GM21515 (cell line): ENCODE results near the gene TSSK2.
A peak's percentile ranks its signal among the peaks of the same experiment; 100 is the strongest.

ENCODE experiments used
- ATAC-seq: cut with Tn5 transposase; IDR thresholded peaks from one replicate; pipeline ENCODE4 v1.9.1; 2021; ENCODE audit not compliant: unreplicated experiment

Gene TSSK2

DNA sequence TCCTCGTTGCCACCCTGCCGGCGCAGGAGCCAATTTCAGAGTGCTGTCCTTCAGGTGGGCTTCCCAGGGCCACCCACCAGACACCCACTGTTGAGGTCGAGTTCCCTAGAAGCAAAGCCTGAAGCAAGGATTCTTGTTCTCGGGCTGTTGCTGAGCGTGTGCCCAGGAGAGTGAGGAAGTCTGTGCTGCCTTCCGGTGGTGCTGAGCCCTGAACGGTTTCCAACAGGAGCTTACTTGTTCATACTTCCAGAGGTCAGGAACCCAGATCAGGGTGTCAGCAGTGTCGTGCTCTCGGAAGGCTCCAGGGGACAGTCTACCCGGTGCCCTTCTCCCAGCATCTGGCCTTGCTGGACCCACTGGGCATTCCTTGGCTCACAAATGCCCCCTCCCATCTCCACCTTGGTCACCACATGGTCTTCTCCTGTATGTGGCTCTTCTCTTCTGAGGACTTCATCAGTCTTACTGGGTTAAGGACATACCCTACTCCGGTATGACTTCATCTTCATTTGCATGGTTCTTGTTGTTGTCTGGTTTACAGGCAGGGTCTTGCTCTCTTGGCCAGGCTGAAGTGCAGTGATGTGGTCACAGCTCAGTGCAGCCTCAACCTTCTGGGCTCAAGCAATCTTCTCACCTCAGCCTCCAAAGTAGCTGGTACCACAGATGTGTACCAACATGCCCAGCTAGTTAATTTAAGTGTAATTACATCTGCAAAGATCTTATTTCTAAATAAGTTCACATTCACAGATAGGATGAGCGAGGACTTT is 36.2 kb downstream of the TSSK2 start:
- ATAC-seq: no peak

DNA sequence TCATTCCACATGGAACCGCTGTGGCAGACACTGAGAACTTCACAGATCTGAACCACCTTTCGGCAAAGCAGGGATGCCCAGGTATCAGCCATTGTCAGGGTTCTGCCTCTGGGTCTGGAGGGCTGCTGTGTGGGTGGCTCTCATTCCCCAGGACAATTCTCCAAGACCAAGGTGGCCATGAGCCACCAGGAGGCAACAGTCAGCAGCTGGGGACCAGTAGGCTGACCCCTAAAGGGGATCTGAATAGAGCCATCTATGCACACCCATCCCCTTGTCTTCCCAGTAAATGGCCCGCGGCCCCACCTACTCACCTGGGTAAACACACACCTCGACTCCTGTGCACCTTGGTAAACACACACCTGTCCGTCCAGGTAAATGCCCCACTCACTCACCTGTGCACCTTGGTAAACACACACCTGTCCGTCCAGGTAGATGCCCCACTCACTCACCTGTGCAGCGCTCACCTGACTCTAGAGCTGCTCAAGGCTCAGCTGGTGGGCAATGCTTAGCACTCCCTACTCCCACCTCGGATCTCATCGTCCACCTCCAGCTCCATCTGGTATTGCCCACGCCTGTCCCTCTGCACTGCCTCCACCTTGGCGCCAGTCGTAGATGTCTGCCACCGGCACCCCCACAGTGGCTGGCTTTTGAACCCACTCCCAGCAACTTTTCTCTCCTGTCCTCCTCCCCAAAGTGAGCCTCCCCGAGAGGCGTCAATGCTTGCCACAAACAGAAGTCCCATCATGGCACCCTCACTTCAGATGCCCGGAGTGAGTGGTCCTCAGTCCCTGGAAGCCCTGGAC is 37.2 kb downstream of the TSSK2 start:
- ATAC-seq: no peak

DNA sequence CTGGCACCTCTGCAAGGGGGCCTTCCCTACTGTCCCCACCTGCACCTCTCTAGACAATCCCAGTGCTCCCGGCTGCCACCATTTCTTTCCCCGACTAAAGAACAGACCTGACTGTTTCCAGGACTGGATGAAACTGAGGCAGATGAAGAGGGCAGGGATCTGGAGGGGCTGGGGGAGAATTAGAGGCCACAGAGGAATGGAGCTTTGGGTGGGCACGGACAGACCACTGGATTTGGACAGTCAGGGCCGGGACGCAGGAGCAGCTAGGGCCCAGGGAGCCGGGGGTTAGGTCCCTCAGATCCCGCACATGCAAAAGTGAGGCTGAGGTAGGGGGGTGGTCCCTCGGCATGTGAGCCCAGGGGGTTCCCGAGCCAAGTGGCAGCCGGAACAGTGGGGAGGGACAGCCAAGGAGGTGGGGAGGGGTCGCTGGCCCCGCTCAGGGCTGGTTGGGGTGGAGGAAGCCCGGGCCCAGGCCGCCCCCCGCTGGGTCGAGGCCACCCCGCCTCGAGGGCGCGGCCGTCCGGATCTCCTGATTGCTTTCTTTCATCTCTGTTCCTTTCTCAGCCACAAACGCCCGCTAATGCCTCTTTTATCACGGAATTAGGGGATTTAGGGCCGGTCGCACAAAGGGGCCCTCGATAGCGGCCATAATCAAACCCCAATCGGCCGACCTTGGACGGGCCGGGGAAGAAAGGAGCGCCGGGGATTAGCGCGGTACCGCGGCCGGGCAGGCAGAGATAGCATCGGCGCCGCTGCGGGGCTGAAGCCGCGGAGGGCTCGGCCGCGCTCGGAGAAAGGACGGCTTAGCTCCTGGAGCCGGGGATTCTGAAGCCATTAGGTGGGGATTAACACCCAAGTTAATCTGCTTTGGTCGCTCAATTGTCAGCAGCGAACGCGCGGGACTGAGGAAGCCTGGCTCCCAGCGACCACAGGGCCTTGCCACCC is 38.2 kb downstream of the TSSK2 start:
- ATAC-seq: no peak

DNA sequence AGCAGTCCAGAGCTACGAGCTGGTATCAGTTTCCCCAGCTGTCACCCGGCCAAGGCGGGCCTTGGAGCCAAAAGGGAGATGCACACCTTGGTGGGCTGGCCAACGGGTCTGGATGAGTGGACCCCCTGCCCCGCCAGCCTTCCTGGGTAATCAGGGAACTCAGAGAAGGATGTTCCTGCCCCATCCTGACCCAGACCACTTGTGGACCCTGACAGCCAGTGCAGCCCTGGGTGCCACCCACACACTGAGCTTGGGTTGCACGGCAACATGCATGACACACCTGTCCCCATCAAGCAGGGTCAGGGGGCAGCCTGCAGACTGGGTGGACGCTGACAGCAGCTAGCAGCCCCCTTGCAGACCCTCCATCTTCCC is 38.8 kb downstream of the TSSK2 start:
- ATAC-seq: no peak

DNA sequence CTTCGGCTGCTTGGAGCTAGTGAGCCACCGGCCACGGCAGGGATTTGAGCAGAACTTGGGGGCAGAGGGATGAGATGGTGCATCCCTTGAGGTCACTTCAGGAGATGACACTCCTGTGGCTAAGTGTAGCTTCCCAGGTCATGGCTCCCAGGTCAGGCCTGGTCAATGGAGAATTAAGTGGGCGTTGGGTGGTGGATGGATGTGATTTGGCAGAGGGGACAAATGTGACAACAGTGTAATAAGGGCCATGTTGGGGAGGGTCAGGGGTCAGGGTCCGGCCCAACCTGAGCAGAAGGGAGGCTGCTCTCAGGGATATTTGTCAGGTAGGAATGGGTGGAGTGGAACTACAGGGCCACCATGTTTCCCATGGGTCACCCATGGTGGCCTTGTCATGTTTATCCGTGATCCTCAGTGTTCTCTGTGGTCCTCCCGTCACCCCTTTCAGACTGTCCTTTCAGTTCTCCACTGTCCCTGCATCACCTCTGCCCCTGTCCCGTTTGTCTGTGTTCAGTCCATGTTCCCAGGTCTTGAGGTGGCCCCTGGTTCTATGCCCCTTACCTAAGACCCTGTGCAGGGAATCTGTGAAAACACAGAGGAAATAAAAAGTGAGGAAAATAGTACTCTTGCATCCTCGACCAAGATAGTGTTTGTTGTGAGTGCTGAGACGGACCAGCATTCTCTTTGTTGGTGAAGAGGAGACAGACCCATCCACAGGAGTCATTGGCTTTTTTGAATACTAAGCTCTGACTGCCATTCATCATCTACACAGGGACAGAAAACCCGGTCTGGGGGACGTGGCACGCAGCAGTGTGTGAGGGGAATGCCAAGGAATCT is 41.3 kb downstream of the TSSK2 start:
- ATAC-seq: no peak

DNA sequence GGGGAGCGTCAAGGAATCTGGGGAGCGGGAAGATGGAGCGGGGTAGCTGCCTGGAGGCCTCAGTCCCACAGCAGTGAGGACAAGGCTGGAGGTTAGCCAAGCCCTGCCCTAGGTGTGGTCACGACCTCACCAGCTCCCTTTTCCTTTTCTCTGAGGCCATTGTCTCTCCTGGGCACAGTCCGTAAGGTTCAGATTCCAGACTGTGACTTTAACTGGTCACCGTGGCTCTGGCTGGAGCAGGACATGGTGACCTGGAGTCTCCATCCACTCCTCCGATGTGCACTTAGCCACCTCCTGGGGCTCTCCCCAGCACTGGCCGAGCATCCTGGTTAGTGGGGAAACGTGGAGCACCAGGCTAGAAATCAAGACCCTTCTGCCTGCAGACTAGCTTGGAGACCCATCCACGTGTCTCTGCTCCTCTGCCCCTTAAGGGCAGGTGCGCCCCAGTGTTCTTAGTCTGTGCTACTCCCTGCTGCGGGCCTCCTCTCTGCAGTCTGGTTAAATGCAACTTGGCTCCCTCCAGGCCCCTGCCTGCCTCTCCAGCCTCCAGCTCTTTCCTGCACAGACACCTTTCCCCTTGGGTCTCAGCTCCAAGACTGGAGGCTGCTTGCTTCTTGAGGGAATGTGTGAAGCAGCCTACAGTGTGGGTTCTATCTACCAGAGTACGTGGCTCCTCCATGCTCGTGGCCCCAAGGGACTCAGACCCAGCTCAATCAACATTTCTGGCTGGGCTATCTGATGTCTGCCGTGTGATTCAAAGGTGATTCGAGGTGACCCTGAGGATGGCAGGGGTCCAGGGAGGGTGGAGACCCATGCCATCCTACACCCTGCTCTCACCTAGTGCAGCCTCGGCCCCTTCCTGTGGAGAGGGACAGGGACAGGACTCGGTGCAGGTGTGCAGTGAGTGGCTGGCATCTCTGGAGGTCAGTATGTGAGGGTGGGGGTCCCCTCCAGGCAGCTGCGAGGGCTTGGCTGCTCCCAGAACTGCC is 42.2 kb downstream of the TSSK2 start:
- no peak for ATAC-seq

DNA sequence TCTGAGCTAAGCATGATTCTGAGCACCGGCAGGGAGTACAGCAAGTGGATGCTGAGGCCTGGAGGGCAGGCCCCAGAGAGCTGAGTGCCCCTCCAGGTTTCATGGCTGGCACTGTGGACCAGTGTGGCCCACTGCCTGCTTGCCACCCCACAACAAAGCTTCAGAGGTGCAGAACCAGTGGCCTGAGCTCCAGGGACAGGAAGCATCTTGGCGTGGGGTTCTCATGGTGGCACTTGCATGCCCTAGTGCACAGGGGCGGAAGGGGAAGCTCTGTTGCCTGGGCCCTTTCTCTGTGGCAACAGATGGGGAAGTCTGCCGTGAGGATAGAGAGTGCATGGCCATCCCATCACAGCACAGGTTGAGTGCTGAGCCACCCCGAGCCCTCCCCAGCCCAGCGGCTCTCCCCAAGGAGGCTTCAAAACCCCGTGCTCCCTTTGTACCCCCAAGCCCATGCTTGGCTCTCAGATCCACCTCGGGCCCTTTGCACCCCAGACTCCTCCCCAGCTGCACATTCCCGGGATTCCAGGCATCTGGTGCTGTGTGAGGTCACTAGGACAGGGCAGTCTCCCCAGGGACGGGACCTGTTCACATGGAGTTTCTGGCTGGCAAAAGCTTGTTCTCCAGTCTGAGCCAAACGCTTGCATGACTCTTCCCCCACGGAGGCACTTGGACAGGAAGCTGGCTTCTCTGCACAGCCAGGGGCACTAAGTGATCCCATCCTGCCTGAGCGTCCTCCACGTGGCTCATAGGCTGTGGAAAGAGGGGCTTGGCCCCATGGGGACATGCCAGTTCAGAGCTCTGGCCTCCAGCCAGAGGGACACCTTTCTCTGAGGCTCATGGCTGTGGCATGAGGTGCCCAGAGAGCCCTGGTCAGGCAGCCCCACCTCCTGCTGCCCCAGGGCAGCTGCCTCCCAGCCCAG is 43.3 kb downstream of the TSSK2 start:
- no peak for ATAC-seq

GRCh38 chr22:19175026-19175601 is 44.0 kb downstream of the TSSK2 start:
- ATAC-seq: no peak

- no peak for ATAC-seq
Measured at GRCh38 chr22:19175602-19176174, 44.6 kb downstream of the TSSK2 start.

GRCh38 chr22:19176175-19176643 is 45.1 kb downstream of the TSSK2 start:
- no peak for ATAC-seq

DNA sequence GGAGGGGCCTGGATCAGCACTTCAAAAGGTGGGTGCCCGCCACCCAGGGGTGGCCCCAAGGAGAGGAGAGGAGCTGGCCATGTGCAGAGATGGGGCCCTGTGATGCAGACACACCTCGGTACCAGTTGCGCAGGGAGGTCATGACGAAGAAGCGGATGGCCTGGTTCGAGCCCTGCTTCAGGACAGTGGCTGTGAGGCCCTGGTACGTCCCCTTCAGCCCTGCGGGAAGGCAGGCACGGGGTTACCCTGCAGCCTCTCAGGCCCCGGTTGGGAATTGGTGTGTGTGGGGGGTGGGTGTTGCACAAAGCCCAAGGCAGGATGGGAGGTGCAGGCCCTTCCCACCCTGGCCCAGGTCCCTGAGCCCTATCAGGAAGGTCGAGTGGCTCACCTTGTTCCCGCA is 45.6 kb downstream of the TSSK2 start:
- no peak for ATAC-seq

DNA sequence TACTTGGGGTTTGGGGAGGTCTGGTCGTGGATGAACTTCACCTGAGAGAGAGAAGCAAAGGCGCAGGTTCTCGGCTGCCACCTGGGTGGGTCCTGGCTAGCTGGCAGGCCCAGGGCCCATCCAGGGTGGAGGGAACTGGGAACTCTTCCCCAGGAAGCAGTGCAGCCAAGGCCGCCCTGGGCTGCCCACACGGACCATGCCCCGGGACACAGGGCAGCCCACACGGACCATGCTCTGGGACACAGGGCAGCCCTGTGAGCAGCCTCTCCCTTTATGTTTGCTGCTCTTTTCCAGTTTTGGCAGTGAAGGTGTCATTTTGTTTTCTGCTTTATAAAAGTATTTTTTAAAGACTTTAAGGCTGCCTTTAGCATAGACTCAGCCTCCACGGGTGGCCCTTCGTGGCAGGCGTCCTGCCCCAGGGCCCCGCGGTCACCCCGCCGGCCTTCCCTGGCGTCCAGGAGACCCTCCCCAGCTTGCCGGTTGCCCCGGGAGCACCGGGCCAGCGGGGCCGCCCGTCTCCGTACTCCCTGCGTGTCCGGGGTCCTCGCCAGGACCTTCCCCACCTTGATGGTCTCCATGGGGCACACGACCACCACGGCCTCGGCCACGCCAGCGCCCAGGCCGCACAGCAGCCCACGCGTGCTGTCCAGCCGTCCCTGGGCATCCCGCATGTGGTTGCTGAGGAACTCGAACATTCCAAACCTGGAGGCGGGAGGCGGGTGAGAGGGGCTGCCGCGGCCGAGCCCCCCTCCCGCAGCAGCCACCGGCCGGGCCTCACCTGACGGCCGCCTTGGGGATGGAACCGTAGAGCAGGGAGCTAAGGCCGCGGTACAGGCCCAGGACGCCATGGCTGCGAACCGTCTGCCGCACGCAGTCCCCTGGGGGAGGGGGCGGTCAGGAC is 46.3 kb downstream of the TSSK2 start:
- ATAC-seq: no peak

GRCh38 chr22:19178065-19178656 is 47.1 kb downstream of the TSSK2 start:
- peak; percentile 32 for ATAC-seq

DNA sequence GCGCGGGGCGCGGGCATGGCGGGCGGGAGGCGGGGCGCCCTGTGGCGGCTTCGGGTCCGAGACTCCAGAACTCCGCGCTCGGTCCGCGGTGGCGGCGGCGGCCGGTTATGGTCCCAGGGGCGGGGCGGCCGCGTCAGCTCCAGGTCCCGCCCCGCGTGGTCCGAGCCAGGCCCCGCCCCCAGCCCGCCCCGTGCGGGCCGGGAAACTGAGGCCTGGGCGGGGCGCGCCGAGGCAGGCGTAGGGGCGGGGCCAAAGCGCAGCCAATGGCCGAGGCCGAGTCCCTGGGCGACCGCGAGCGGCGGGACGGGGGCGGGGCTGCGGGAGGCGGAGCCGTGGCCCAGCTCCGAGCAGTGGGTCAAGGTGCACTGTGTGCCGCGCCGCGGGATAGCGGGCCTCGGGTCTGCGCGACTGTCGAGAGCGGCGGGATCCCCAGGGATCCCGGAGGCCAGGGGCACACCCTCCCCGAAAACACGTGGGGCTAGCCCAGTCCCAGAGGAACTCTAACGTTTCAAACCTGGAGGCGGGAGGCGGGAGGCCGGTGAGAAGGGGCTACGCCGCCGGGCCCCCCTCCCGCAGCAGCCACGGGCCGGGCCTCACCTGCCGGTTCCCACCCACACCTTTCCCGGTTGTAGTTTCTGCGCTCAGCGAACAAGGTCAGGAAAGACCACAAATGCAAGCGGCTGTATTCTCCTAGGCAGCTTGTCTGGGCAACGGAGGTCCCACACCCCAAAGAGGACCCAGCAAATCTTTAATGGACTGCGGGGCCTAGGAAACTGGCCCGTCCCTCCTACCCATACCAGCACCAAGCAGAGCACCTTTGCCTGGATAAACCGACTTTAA is 47.8 kb downstream of the TSSK2 start, which contains the start of gene SLC25A1:
TSS of gene SLC25A1 (minus strand) at position 80 of the 840 bp plus-strand sequence. CDS start at position 17, 63 bp downstream.
- ATAC-seq: peak; percentile 61

DNA sequence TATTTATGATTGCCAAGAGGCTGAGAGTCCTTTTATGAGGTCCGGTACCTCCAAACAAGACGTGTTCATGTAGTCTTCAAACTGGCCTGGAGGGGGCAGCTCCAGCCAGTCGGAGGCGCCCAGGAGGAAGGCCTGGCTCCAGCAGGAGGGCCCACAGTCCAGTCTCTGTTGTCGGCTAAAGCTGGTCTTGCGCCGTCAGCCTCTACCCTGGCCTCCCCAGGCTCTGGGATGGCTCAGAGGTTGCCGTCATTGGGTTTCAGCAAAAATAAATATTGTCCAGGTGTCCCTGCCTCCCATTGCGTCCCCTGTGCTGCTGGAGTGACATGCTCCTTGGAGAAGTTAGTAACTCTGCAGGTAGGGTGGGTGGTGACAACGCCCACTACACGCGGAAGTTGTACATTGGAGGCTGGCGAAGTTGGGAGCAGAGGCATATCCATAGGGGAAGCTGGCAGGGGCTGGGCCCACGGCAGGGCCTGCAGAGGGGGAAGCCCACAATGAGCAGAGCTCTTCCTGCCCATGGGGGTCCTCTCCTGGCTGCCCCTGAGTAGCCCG is 48.5 kb downstream of the TSSK2 start:
- ATAC-seq: peak; percentile 43
